Keratinocyte (primary cell): Measurements from ENCODE around the gene MAML2. TPM values are rescaled to one million over a fixed set of nuclear protein-coding genes. Genes with fewer than 3 reads are reported as not detected.

ENCODE experiments used
- DNase-seq: peaks from one replicate; pipeline ENCODE4 v3.0.0-alpha.2; 2011; ENCODE audit warnings: low read depth, missing footprints, low spot score
- FAIRE-seq: peaks from 2 replicates; lab custom pipeline; 2011; peaks lifted over from hg19 to GRCh38; lab: Jason Lieb, UNC
- H2AFZ ChIP-seq: 2 replicates; pipeline ENCODE4 v1.6.0; 2012; ENCODE audit warnings: low read length, control low read depth, inconsistent platforms; ENCODE audit not compliant: control insufficient read depth
- H3K27ac ChIP-seq: 2 replicates; pipeline ENCODE4 v1.5.1; 2011; ENCODE audit warnings: low read length; ENCODE audit not compliant: control insufficient read depth, insufficient read depth
- H3K27me3 ChIP-seq: 3 replicates; pipeline ENCODE4 v1.6.0; 2011; ENCODE audit warnings: low read length; ENCODE audit not compliant: control insufficient read depth, insufficient read depth; ENCODE audit errors: extremely low read depth
- H3K36me3 ChIP-seq, 2 experiments: 2 replicates in 1 of 2; 3 replicates in 1 of 2; pipeline ENCODE4 v1.5.1; 2011; ENCODE audit warnings: low read length in 2 of 2, mild to moderate bottlenecking in 1 of 2; ENCODE audit not compliant: control insufficient read depth in 2 of 2, insufficient read depth in 2 of 2; ENCODE audit errors: extremely low read depth in 1 of 2
- H3K4me1 ChIP-seq: 3 replicates; pipeline ENCODE4 v1.5.1; 2011; ENCODE audit warnings: low read length; ENCODE audit not compliant: control insufficient read depth, insufficient read depth; ENCODE audit errors: extremely low read depth
- H3K4me2 ChIP-seq: 3 replicates; pipeline ENCODE4 v1.6.0; 2011; ENCODE audit warnings: low read depth, low read length; ENCODE audit not compliant: control insufficient read depth, insufficient read depth; ENCODE audit errors: extremely low read depth
- H3K4me3 ChIP-seq, 3 experiments: fragments of 200-600 bp in 1 of 3; sonication (generic) in 1 of 3; 2 replicates in 2 of 3; 3 replicates in 1 of 3; pipeline ENCODE4 v1.5.1; 2011 to 2016; ENCODE audit warnings: low read length in 3 of 3, mild to moderate bottlenecking in 3 of 3, control low read depth in 2 of 3, inconsistent platforms in 1 of 3, low read depth in 1 of 3, mixed read lengths in 1 of 3, mixed run types in 1 of 3, moderate library complexity in 1 of 3; ENCODE audit not compliant: control insufficient read depth in 2 of 3, insufficient read depth in 2 of 3; ENCODE audit errors: extremely low read depth in 1 of 3
- H3K79me2 ChIP-seq: 2 replicates; pipeline ENCODE4 v1.6.0; 2012; ENCODE audit warnings: low read length; ENCODE audit not compliant: control insufficient read depth, insufficient read depth
- H3K9ac ChIP-seq: 3 replicates; pipeline ENCODE4 v1.6.0; 2011; ENCODE audit warnings: low read length; ENCODE audit not compliant: control insufficient read depth, insufficient read depth; ENCODE audit errors: extremely low read depth
- H3K9me1 ChIP-seq: 3 replicates; pipeline ENCODE4 v1.6.0; 2011; ENCODE audit warnings: low read length; ENCODE audit not compliant: control insufficient read depth, insufficient read depth; ENCODE audit errors: extremely low read depth
- H3K9me3 ChIP-seq: 2 replicates; pipeline ENCODE4 v1.5.1; 2012; ENCODE audit warnings: low read depth, low read length; ENCODE audit not compliant: control insufficient read depth
- H4K20me1 ChIP-seq: 3 replicates; pipeline ENCODE4 v1.6.0; 2011; ENCODE audit warnings: low read length; ENCODE audit not compliant: control insufficient read depth, insufficient read depth; ENCODE audit errors: extremely low read depth
- EZH2 ChIP-seq: IDR thresholded peaks from one replicate; pipeline ENCODE4 v1.6.1; 2012; ENCODE audit warnings: inconsistent platforms, mild to moderate bottlenecking, low read length, moderate library complexity
- dilution Hi-C: fragments of 300-500 bp; cut with MboI; formaldehyde crosslinking; loops from one replicate; pipeline ENCODE4 v1.7.0; 2020; ENCODE audit warnings: low sequenced_read_pairs; ENCODE audit not compliant: extremely low pct_ligation_motif_present
- polyA plus RNA-seq, 5 experiments: library from polyadenylated mRNA; depleted of rRNA in 3 of 5; stranded (reverse) in 3 of 5; stranded (forward) in 1 of 5; unstranded in 1 of 5; fragments of >200 nt; gene quantifications; 1 replicate in 1 of 5; 2 replicates in 3 of 5; 3 replicates in 1 of 5; pipeline versions ENCODE4 v1.2.1 to v1.2.3, GENCODE V29; 2011 to 2012; ENCODE audit warnings: missing spikeins in 2 of 5, low read depth in 1 of 5, low replicate concordance in 1 of 5
- TF ChIP-seq, protein P1 (sequence below), 3 experiments: IDR thresholded peaks in 1 of 3; conservative IDR thresholded peaks in 1 of 3; optimal IDR thresholded peaks in 1 of 3; 2 replicates in 2 of 3; 3 replicates in 1 of 3; pipeline versions ENCODE3 to v1.5.1; 2011; ENCODE audit warnings: low read length in 3 of 3, mild to moderate bottlenecking in 3 of 3, moderate library complexity in 2 of 3, control low read depth in 1 of 3, inconsistent platforms in 1 of 3; ENCODE audit not compliant: insufficient read depth in 2 of 3; ENCODE audit errors: extremely low read depth in 1 of 3

MAML2 gene
- polyA plus RNA-seq, 1 donor (not counting 4 experiments of a cell fraction or from before 2014, with no cell fraction given) = 4.2 TPM

DNA sequence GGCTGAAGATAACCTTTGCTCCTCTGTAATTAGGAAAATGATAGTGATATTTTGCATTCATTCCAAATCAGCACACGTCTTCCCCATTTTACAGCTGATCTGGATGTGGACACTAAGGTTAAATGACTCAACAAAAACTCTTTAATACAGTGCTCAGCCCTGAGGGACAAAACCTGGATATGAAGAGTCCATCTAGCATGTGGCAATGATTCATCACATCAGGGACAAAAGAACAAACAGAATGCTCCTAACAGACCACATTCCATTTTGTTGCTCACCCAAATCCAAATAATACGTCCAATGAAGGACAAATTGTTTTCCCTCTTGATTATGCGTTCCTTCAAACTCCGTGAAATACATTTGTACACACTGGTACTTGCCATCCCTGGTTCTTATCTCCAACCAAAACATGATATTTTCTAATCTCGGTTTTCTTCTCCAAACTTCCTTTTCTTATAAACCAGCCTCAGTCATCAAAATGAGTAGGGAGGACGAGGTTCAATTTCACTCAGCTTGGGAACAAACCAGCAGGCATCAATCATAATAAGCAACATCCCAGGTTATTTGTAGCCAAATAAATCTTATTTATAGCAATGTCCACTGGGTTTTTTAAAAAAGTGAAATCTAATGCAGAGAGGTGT is 365.3 kb downstream of the MAML2 start:
- Histone ChIP-seq H3K9me1 (no peaks in the 10 kb centered on the region), H3K36me3 (no peaks in the 10 kb centered on the region), H3K9ac (no peak overlapping the region), H3K4me3 (no peak overlapping the region), H3K4me2 (no peak overlapping the region), H3K79me2 (no peaks in the 10 kb centered on the region), H4K20me1 (no peaks in the 10 kb centered on the region), H2AFZ (no peak overlapping the region), H3K4me1 (peaks cover 5% of the 10 kb centered on the region), H3K9me3 (no peaks in the 10 kb centered on the region), H3K27me3 (no peaks in the 10 kb centered on the region), H3K27ac (no peak overlapping the region)
- peak; percentile 64 for FAIRE-seq
- no peak for DNase-seq
- TF ChIP-seq EZH2 = no peak
- TF ChIP-seq, protein P1, sequence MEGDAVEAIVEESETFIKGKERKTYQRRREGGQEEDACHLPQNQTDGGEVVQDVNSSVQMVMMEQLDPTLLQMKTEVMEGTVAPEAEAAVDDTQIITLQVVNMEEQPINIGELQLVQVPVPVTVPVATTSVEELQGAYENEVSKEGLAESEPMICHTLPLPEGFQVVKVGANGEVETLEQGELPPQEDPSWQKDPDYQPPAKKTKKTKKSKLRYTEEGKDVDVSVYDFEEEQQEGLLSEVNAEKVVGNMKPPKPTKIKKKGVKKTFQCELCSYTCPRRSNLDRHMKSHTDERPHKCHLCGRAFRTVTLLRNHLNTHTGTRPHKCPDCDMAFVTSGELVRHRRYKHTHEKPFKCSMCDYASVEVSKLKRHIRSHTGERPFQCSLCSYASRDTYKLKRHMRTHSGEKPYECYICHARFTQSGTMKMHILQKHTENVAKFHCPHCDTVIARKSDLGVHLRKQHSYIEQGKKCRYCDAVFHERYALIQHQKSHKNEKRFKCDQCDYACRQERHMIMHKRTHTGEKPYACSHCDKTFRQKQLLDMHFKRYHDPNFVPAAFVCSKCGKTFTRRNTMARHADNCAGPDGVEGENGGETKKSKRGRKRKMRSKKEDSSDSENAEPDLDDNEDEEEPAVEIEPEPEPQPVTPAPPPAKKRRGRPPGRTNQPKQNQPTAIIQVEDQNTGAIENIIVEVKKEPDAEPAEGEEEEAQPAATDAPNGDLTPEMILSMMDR (optimal IDR thresholded peaks at IDR 0.05 in 1 of 3, IDR thresholded peaks at IDR 0.05 in 1 of 3, conservative IDR thresholded peaks at IDR 0.05 in 1 of 3; ENCODE audit: extremely low read depth in 1 of 3, insufficient read depth in 2 of 3, low read length in 3 of 3) = no peak
- dilution Hi-C loops = no loop called here

DNA sequence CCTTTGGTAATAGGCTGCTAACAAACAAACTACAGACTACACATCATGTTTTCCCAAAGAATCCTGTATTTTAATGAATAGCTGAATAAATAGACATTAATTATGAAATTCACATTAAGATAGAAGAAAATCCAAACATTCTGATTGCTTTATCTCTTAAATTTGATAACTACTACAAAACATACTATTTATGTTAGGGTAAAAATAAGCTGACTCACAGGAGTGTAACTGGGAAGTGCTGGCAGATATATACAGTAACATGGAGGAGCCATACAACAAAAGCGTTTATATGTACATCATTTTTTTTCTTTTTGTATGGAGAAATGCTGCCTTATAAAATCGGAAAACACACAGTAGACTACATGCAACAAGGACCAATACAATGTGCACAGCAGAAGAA is 366.4 kb downstream of the MAML2 start:
- Histone ChIP-seq H3K9me3 (no peaks in the 10 kb centered on the region), H3K4me1 (peaks cover 5% of the 10 kb centered on the region), H3K27me3 (no peaks in the 10 kb centered on the region), H3K9me1 (no peaks in the 10 kb centered on the region), H3K27ac (no peak overlapping the region), H3K36me3 (no peaks in the 10 kb centered on the region), H3K4me2 (no peak overlapping the region), H3K9ac (no peak overlapping the region), H3K79me2 (no peaks in the 10 kb centered on the region), H3K4me3 (no peak overlapping the region), H4K20me1 (no peaks in the 10 kb centered on the region), H2AFZ (no peak overlapping the region)
- dilution Hi-C loops = no loop called here
- no peak for FAIRE-seq
- no peak for DNase-seq
- TF ChIP-seq, protein P1 (optimal IDR thresholded peaks at IDR 0.05 in 1 of 3, IDR thresholded peaks at IDR 0.05 in 1 of 3, conservative IDR thresholded peaks at IDR 0.05 in 1 of 3; ENCODE audit: extremely low read depth in 1 of 3, insufficient read depth in 2 of 3, low read length in 3 of 3) = no peak
- no peak for TF ChIP-seq EZH2
